ENCODE data around the gene MAPKBP1.

MAPKBP1 gene

GRCh38 chr15:41866263-41866703, 92.0 kb downstream of the MAPKBP1 start:
- Histone ChIP-seq H3K27ac (ENCODE audit: low read depth, low read length) (no peak overlapping the region), H3K9me3 (ENCODE audit: low read length) (no peaks in the 10 kb centered on the region), H3K4me1 (ENCODE audit: insufficient read depth, low read length) (no peaks in the 10 kb centered on the region), H3K27me3 (ENCODE audit: control insufficient read depth in 1 of 2, insufficient read depth in 2 of 2, low read length in 2 of 2) (no peaks in the 10 kb centered on the region), H3K36me3 (ENCODE audit: insufficient read depth, low read length) (no peaks in the 10 kb centered on the region), H3K9ac (ENCODE audit: low read length) (no peak overlapping the region), H3K4me3 (ENCODE audit: low read depth in 1 of 2, low read length in 2 of 2) (no peak overlapping the region)

GRCh38 chr15:41866872-41867579, 92.7 kb downstream of the MAPKBP1 start:
- Histone ChIP-seq H3K27ac (ENCODE audit: low read depth, low read length) (no peak overlapping the region), H3K9me3 (ENCODE audit: low read length) (no peaks in the 10 kb centered on the region), H3K27me3 (ENCODE audit: control insufficient read depth in 1 of 2, insufficient read depth in 2 of 2, low read length in 2 of 2) (no peaks in the 10 kb centered on the region), H3K9ac (ENCODE audit: low read length) (no peak overlapping the region), H3K4me3 (ENCODE audit: low read depth in 1 of 2, low read length in 2 of 2) (no peak overlapping the region), H3K36me3 (ENCODE audit: insufficient read depth, low read length) (no peaks in the 10 kb centered on the region), H3K4me1 (ENCODE audit: insufficient read depth, low read length) (no peaks in the 10 kb centered on the region)

- H3K4me1 ChIP-seq (ENCODE audit: insufficient read depth, low read length), result no peaks in the 10 kb centered on the region
- H3K9ac ChIP-seq (ENCODE audit: low read length), result no peak overlapping the region
Measured at GRCh38 chr15:41868321-41868720, 94.0 kb downstream of the MAPKBP1 start.

GRCh38 chr15:41869770-41870688, 95.7 kb downstream of the MAPKBP1 start:
- no peak overlapping the region for H3K27ac ChIP-seq (ENCODE audit: low read depth, low read length)
- no peak overlapping the region for H3K9ac ChIP-seq (ENCODE audit: low read length)
- H3K36me3 ChIP-seq (ENCODE audit: insufficient read depth, low read length), result no peaks in the 10 kb centered on the region
- H3K4me3 ChIP-seq (ENCODE audit: low read depth in 1 of 2, low read length in 2 of 2), result no peak overlapping the region
- H3K4me1 ChIP-seq (ENCODE audit: insufficient read depth, low read length), result no peaks in the 10 kb centered on the region
- H3K9me3 ChIP-seq (ENCODE audit: low read length), result no peaks in the 10 kb centered on the region
- H3K27me3 ChIP-seq (ENCODE audit: control insufficient read depth in 1 of 2, insufficient read depth in 2 of 2, low read length in 2 of 2), result no peaks in the 10 kb centered on the region

More at GRCh38 chr15:41868321-41868720, 94.0 kb downstream of the MAPKBP1 start:
- Histone ChIP-seq H3K36me3 (ENCODE audit: insufficient read depth, low read length) (no peaks in the 10 kb centered on the region), H3K9me3 (ENCODE audit: low read length) (no peaks in the 10 kb centered on the region), H3K27me3 (ENCODE audit: control insufficient read depth in 1 of 2, insufficient read depth in 2 of 2, low read length in 2 of 2) (no peaks in the 10 kb centered on the region), H3K4me3 (ENCODE audit: low read depth in 1 of 2, low read length in 2 of 2) (no peak overlapping the region), H3K27ac (ENCODE audit: low read depth, low read length) (no peak overlapping the region)

- H3K4me3 ChIP-seq (ENCODE audit: low read depth in 1 of 2, low read length in 2 of 2), result no peak overlapping the region
- no peaks in the 10 kb centered on the region for H3K4me1 ChIP-seq (ENCODE audit: insufficient read depth, low read length)
- no peak overlapping the region for H3K9ac ChIP-seq (ENCODE audit: low read length)
- H3K36me3 ChIP-seq (ENCODE audit: insufficient read depth, low read length), result no peaks in the 10 kb centered on the region
- no peak overlapping the region for H3K27ac ChIP-seq (ENCODE audit: low read depth, low read length)
- H3K9me3 ChIP-seq (ENCODE audit: low read length), result no peaks in the 10 kb centered on the region
- H3K27me3 ChIP-seq (ENCODE audit: control insufficient read depth in 1 of 2, insufficient read depth in 2 of 2, low read length in 2 of 2), result no peaks in the 10 kb centered on the region
Measured at GRCh38 chr15:41870689-41871081, 96.4 kb downstream of the MAPKBP1 start.

- H3K36me3 ChIP-seq (ENCODE audit: insufficient read depth, low read length), result no peaks in the 10 kb centered on the region
- H3K9ac ChIP-seq (ENCODE audit: low read length), result no peak overlapping the region
- H3K4me1 ChIP-seq (ENCODE audit: insufficient read depth, low read length), result no peaks in the 10 kb centered on the region
- H3K27ac ChIP-seq (ENCODE audit: low read depth, low read length), result no peak overlapping the region
- no peaks in the 10 kb centered on the region for H3K27me3 ChIP-seq (ENCODE audit: control insufficient read depth in 1 of 2, insufficient read depth in 2 of 2, low read length in 2 of 2)
- H3K9me3 ChIP-seq (ENCODE audit: low read length), result no peaks in the 10 kb centered on the region
- no peak overlapping the region for H3K4me3 ChIP-seq (ENCODE audit: low read depth in 1 of 2, low read length in 2 of 2)
Measured at GRCh38 chr15:41871175-41871905, 97.1 kb downstream of the MAPKBP1 start.

GRCh38 chr15:41872166-41872747, 98.0 kb downstream of the MAPKBP1 start:
- no peaks in the 10 kb centered on the region for H3K9me3 ChIP-seq (ENCODE audit: low read length)
- no peak overlapping the region for H3K4me3 ChIP-seq (ENCODE audit: low read depth in 1 of 2, low read length in 2 of 2)
- H3K27ac ChIP-seq (ENCODE audit: low read depth, low read length), result no peak overlapping the region
- H3K36me3 ChIP-seq (ENCODE audit: insufficient read depth, low read length), result no peaks in the 10 kb centered on the region
- no peaks in the 10 kb centered on the region for H3K4me1 ChIP-seq (ENCODE audit: insufficient read depth, low read length)
- no peak overlapping the region for H3K9ac ChIP-seq (ENCODE audit: low read length)
- H3K27me3 ChIP-seq (ENCODE audit: control insufficient read depth in 1 of 2, insufficient read depth in 2 of 2, low read length in 2 of 2), result no peaks in the 10 kb centered on the region

GRCh38 chr15:41873711-41874110, 99.4 kb downstream of the MAPKBP1 start:
- no peaks in the 10 kb centered on the region for H3K4me1 ChIP-seq (ENCODE audit: insufficient read depth, low read length)
- H3K4me3 ChIP-seq (ENCODE audit: low read depth in 1 of 2, low read length in 2 of 2), result no peak overlapping the region
- no peak overlapping the region for H3K27ac ChIP-seq (ENCODE audit: low read depth, low read length)
- H3K9ac ChIP-seq (ENCODE audit: low read length), result no peak overlapping the region
- H3K9me3 ChIP-seq (ENCODE audit: low read length), result no peaks in the 10 kb centered on the region
- no peaks in the 10 kb centered on the region for H3K36me3 ChIP-seq (ENCODE audit: insufficient read depth, low read length)
- H3K27me3 ChIP-seq (ENCODE audit: control insufficient read depth in 1 of 2, insufficient read depth in 2 of 2, low read length in 2 of 2), result no peaks in the 10 kb centered on the region

- no peaks in the 10 kb centered on the region for H3K9me3 ChIP-seq (ENCODE audit: low read length)
- H3K4me1 ChIP-seq (ENCODE audit: insufficient read depth, low read length), result no peaks in the 10 kb centered on the region
- H3K27me3 ChIP-seq (ENCODE audit: control insufficient read depth in 1 of 2, insufficient read depth in 2 of 2, low read length in 2 of 2), result peaks cover 0 to 1% of the 10 kb centered on the region in 2 donors
- H3K9ac ChIP-seq (ENCODE audit: low read length), result no peak overlapping the region
- no peaks in the 10 kb centered on the region for H3K36me3 ChIP-seq (ENCODE audit: insufficient read depth, low read length)
- H3K27ac ChIP-seq (ENCODE audit: low read depth, low read length), result no peak overlapping the region
- no peak overlapping the region for H3K4me3 ChIP-seq (ENCODE audit: low read depth in 1 of 2, low read length in 2 of 2)
Measured at GRCh38 chr15:41874736-41875135, 100.5 kb downstream of the MAPKBP1 start.

GRCh38 chr15:41876007-41876406, 101.7 kb downstream of the MAPKBP1 start:
- Histone ChIP-seq H3K9me3 (ENCODE audit: low read length) (no peaks in the 10 kb centered on the region), H3K27me3 (ENCODE audit: control insufficient read depth in 1 of 2, insufficient read depth in 2 of 2, low read length in 2 of 2) (peaks cover 0 to 11% of the 10 kb centered on the region in 2 donors), H3K36me3 (ENCODE audit: insufficient read depth, low read length) (no peaks in the 10 kb centered on the region)

GRCh38 chr15:41876689-41877088, 102.4 kb downstream of the MAPKBP1 start:
- Histone ChIP-seq H3K4me3 (ENCODE audit: low read depth in 1 of 2, low read length in 2 of 2) (no peak overlapping the region), H3K27me3 (ENCODE audit: control insufficient read depth in 1 of 2, insufficient read depth in 2 of 2, low read length in 2 of 2) (peaks cover 0 to 18% of the 10 kb centered on the region in 2 donors), H3K9me3 (ENCODE audit: low read length) (no peaks in the 10 kb centered on the region)

More at GRCh38 chr15:41876007-41876406, 101.7 kb downstream of the MAPKBP1 start:
- no peaks in the 10 kb centered on the region for H3K4me1 ChIP-seq (ENCODE audit: insufficient read depth, low read length)
- H3K9ac ChIP-seq (ENCODE audit: low read length), result no peak overlapping the region
- no peak overlapping the region for H3K27ac ChIP-seq (ENCODE audit: low read depth, low read length)
- H3K4me3 ChIP-seq (ENCODE audit: low read depth in 1 of 2, low read length in 2 of 2), result no peak overlapping the region

More at GRCh38 chr15:41876689-41877088, 102.4 kb downstream of the MAPKBP1 start:
- no peak overlapping the region for H3K27ac ChIP-seq (ENCODE audit: low read depth, low read length)
- no peaks in the 10 kb centered on the region for H3K4me1 ChIP-seq (ENCODE audit: insufficient read depth, low read length)
- no peak overlapping the region for H3K9ac ChIP-seq (ENCODE audit: low read length)
- no peaks in the 10 kb centered on the region for H3K36me3 ChIP-seq (ENCODE audit: insufficient read depth, low read length)

Measured in muscle layer of colon (tissue), 2 donors.